T-helper 2 cell treated with Interferon-gamma antibody and Interleukin-4, amounts not matched to agents 100 ng/mL and 5 ng/mL, for 36 hours (primary cell): ENCODE measurements around the gene GPN2. TPM values are rescaled to one million over a fixed set of nuclear protein-coding genes. Genes with fewer than 3 reads are reported as not detected.
"Not testable (repeated sequence)": the region's sequence is repeated elsewhere in the genome, so short reads cannot be mapped to it uniquely, and the experiment has no call there.

ENCODE experiments used
- intact Hi-C: fragments of 100-400 bp; cut with micrococcal nuclease; formaldehyde crosslinking; loops from one replicate; pipeline ENCODE4 v1.15.1; 2023
- total RNA-seq: library from RNA; stranded (reverse); gene quantifications from 2 replicates; pipeline ENCODE4 v1.2.3, GENCODE V29; 2022

The GPN2 gene
- total RNA-seq, 1 donor from 2014 or later: 33.1 TPM

- intact Hi-C loops: no loop called here
Measured at GRCh38 chr1:26858891-26859640, 31.0 kb downstream of the GPN2 start.

DNA sequence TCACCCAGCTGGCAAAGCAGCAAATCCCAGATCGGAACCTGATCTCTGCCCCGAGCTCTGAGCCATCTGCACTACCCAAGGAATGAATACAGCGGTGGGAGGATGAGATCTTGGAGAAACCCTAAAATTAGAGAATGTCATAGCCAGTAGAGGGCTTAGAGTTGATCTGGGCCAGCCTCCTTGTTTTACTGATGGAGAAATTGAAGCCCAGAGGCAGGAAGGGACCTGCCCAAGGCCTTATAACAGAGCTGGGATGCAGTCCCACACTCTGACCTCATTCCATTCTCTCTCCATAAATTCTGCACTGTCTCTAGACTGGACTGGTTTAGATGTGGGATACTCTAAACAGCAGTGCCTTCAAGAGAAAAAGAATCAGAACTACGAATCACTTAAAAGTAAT is 31.9 kb downstream of the GPN2 start:
- intact Hi-C loops: no loop called here

DNA sequence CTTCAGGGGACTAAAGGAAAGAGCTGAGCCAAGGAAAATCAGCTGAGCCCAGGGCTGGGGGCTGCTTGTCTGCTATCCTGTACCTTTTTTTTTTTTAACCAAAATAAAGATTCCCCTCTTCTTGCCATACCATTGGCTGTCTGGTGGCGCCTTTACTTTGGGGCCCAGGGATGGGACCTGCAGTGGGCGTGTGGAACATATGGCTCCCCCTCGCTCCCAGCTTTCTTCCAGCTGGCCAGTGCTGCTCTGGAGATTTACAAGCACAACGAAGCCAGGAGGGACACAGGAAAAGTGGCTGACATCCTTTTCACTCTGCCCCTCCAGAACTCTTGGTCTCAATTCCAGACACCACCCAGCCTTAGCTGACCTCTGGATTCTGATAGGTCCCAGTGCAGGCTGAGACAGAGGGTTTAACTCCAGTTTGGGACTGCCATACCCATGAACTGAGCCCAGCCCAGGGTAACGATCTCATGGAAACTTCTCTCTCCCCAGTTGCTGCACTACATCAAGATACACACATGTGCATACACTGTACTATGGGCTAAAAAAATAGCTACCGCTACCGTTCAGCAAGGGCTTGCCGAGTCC is 32.5 kb downstream of the GPN2 start:
- intact Hi-C loops: no loop called here

DNA sequence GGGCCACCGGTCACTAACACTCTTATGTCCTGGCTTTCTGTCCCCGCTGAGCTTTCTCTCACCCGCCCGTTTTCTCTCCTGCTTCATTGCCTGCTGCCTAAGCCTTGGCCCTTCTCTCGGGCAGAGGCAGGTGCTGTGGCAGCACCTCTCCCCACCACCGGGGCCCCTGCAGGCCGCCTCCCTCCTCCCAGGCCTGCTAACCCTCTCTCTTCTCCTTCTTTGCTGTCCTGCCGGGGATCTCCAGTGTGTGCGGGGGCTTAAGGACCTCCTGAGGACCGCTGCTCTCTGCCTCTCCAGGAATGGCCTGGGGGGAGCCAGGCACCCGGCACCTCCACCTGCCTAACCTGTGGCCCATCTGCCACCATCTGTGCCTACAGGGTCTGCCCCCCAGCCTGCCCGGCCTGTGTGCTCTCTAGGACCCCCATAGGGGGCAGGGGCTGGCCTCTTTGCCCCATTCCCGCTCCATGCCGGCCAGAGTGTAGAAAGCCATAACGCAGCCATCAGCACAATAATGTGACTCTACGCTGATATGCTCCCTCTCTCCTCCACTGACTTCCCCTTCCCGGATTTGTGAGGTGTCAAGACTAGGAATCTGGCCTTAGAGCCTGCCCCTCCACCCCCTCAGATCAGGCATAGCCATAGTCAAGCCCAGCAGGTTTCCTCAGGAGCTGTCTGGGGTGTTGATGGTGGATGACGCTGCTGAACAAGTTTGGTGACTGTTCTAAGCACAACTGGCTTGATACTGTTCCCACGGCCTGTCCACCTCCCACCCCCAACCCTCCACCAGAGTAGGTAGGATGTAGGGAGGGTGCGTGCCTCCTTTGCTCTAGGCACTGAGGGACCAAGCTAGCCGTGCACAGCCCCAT is 33.2 kb downstream of the GPN2 start:
- intact Hi-C loops: no loop called here

- intact Hi-C loops: no loop called here
Measured at GRCh38 chr1:26856181-26856580, 33.9 kb downstream of the GPN2 start.

- intact Hi-C loops: no loop called here
Measured at GRCh38 chr1:26855636-26856035, 34.4 kb downstream of the GPN2 start.

DNA sequence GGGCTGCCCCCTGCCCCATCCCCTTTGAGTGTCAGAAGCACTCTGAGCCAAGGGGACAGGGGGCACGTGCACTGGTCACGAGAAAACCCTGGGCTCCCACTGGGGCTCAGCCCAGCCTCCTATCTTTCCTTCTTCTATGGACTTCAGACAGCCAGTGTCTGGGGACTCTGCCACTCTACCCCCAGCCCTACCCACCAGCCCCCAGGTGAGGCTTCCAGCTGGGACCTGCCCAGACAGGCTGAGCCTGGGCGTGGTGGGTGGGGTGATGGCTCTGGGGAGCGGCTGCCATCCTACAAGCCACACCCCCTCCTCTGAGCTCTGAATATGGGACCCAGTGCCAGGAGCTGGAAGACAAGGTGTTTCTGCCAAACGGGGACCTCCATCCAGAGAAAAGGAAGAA is 35.2 kb downstream of the GPN2 start:
- intact Hi-C loops: no loop called here

DNA sequence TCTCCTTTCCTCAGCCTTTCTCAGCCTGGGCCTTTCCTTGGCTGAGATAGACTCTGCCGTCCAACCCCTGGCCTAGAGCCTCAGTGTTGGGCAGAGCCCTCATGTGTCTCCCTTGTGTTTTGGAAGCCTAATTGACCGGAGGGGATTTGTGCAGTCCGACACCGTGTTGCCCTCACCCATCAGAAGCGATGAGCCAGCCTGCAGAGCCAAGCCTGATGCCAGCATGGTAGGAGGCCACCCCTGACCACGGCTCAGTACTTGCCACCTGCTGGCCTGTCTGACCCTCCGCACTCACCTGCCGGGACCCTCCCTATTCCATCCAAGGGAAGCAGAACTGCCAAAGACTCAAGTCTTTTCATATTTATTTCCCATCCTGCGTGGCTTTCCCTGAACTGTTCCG is 36.5 kb downstream of the GPN2 start:
- intact Hi-C loops: loop anchor here (1.0 kb wide), 1 partner anchor 25 kb away; no protein-coding TSS in a partner anchor

GRCh38 chr1:26853156-26853555 is 36.9 kb downstream of the GPN2 start:
- intact Hi-C loops: loop anchor here (1.0 kb wide), 1 partner anchor 25 kb away; no protein-coding TSS in a partner anchor

DNA sequence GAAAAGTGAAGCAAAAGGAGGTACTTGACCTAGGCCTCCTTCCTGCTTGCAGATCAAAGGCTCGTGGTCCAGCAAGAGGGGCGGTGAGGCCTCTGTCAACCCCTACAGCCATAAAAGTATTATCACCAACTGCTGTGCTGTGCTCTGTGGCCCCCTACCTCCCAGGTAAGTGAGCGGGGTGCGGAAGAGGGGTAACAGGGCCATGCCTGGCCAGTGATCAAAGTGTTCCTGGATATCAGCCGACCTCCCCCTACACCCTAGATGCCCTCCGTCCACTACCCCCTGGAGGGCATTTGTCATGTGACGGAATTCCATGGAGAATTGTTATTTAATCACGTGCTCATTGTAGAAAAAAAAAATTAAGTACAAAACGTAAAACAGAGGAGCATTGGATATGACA is 37.4 kb downstream of the GPN2 start:
- intact Hi-C loops: loop anchor here (1.0 kb wide), 1 partner anchor 26 kb away; no protein-coding TSS in a partner anchor

- intact Hi-C loops: no loop called here
Measured at GRCh38 chr1:26851106-26851684, 38.9 kb downstream of the GPN2 start.

GRCh38 chr1:26848941-26849774 is 40.9 kb downstream of the GPN2 start:
- intact Hi-C loops: no loop called here

GRCh38 chr1:26848499-26848898 is 41.6 kb downstream of the GPN2 start:
- intact Hi-C loops: no loop called here

GRCh38 chr1:26847826-26848225 is 42.3 kb downstream of the GPN2 start:
- intact Hi-C loops: not testable (repeated sequence)

- intact Hi-C loops: no loop called here
Measured at GRCh38 chr1:26844424-26845196, 45.5 kb downstream of the GPN2 start.

DNA sequence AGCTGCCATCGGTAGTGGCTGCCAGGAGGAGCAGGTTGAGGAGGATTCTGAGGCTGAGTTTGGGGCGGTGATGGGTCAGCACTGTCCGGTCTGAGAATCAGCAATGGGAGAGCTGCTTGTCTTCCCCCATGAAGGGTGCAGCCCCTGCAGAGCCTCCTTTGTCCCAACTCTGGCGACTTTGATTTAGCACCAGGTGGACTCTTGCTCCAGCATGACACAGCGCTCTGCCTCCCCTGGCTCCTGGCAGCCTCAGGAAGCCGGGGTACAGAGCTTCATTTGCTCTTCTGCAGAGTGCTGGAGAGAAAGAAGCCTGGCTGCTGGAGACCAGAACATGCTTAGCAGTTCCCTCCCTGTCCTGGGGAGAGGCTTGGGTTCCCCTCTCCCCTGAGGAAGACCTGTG is 50.3 kb downstream of the GPN2 start:
- intact Hi-C loops: no loop called here

DNA sequence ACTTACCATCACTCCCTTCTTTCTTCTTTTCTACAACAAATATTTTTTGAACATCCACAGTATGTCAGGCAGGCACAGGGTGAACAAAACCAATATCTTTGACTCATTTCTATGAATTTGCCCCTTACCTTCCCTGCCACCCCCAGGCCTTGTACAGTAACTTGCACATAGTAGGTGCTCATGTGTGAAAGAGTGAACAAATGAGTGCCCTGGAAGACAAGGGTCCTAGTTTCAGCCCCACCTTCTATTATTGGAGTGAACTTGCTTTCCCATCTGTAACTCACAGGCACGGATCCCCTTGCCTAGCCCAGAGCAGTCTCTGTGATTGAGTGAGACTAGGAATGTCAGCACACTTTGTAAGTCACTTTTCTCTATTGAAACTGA is 50.8 kb downstream of the GPN2 start:
- intact Hi-C loops: no loop called here

DNA sequence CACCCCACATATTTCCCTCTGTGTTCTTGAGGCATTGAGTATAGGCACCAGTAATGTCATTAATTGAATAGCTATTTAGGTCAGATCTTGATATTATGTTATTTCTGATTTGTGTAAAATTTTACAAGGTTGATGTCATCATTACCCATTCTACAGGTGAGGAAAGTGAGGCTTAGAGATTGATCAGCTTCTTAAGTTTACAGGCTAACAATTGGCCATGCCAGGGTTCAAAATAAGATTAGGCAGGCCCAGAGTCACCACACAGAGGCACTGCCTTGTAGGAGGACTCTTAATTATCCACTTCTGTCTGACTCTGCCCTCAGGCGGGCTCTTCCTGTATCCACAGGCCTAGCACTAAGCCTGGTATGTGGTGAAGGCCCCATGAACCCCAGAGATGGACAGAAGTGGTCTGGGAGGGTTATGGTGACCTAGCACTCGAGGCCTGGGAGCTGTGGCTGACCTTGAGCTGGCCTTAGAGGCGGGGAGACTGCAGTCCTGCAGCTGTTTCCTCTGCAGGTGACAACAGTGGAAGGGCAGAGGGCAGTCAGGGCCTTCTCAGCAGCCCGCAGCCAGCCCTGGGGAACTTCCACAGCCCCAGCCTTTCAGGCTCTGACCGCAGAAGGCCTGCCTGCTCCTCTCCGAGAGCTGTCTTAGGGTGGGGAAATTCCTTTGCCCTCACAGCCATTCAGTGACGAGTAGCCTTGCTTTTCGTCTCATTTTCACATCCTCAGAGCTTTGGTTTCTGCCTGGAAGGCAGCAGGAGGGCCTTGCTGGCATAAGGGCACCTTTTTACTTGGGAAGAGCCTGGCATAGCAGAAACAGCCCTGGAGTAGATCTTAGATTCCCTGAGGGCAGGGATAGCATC is 51.4 kb downstream of the GPN2 start:
- intact Hi-C loops: no loop called here

DNA sequence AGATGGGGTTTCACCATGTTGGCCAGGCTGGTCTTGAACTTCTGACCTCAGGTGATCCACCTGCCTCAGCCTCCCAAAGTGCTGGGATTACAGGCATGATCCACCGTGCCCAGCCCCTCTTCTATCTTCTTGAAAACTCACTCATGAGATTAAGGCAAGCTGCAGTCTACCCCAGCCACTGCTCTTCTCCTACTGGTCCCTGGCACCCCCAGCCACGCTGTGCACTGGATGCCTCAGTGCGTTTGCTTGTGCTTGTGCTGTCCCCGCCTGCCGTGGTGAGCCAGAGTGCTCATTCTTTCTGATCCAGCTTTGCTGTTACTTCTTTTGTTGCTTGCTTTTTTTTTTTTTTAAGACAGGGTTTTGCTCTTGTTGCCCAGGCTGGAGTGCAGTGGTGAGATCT is 52.4 kb downstream of the GPN2 start:
- intact Hi-C loops: not testable (repeated sequence)
